Fibroblast of mammary gland (primary cell): ENCODE data around the gene KRTAP1-3.

Experiments used
- DNase-seq: peaks from one replicate; pipeline ENCODE4 v3.0.0-alpha.2; 2010; ENCODE audit warnings: low read depth
- H3K4me3 ChIP-seq: 2 replicates; pipeline ENCODE4 v1.5.1; 2011; ENCODE audit warnings: low read depth, mild to moderate bottlenecking, low read length, moderate library complexity; ENCODE audit not compliant: control insufficient read depth
- TF ChIP-seq, protein P1 (sequence below): conservative IDR thresholded peaks from 2 replicates; pipeline ENCODE4 v1.5.1; 2011; ENCODE audit warnings: low read depth, low read length, inconsistent platforms; ENCODE audit not compliant: control insufficient read depth, insufficient read depth

Gene KRTAP1-3

DNA sequence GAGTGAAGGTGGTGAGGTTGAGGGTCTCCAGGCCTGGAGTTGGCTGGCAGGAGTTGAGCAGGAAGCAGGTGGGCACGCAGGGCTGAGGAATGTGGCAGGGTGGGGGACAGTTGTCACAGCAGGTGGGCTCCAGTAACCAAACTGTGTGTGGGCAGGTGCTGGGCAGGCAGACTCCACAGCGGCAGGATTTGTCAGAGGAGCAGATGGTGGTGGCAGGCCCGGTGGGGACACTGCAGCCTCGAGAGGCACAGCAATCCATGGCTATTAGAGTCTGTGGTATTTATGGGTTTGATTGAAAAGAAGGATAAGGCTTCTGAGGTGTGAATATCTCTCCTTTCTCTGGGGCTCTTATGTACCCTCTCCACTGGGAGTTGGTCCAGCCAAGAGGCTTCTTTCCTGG lies 40.8 kb downstream of the KRTAP1-3 start, which contains the start of gene KRTAP3-3:
Gene KRTAP3-3, minus strand, starts transcription at position 326 of the 400 bp plus-strand sequence. Its CDS starts 67 bp downstream, at position 259.
- no peak for DNase-seq
- TF ChIP-seq, protein P1, sequence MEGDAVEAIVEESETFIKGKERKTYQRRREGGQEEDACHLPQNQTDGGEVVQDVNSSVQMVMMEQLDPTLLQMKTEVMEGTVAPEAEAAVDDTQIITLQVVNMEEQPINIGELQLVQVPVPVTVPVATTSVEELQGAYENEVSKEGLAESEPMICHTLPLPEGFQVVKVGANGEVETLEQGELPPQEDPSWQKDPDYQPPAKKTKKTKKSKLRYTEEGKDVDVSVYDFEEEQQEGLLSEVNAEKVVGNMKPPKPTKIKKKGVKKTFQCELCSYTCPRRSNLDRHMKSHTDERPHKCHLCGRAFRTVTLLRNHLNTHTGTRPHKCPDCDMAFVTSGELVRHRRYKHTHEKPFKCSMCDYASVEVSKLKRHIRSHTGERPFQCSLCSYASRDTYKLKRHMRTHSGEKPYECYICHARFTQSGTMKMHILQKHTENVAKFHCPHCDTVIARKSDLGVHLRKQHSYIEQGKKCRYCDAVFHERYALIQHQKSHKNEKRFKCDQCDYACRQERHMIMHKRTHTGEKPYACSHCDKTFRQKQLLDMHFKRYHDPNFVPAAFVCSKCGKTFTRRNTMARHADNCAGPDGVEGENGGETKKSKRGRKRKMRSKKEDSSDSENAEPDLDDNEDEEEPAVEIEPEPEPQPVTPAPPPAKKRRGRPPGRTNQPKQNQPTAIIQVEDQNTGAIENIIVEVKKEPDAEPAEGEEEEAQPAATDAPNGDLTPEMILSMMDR = no peak

DNA sequence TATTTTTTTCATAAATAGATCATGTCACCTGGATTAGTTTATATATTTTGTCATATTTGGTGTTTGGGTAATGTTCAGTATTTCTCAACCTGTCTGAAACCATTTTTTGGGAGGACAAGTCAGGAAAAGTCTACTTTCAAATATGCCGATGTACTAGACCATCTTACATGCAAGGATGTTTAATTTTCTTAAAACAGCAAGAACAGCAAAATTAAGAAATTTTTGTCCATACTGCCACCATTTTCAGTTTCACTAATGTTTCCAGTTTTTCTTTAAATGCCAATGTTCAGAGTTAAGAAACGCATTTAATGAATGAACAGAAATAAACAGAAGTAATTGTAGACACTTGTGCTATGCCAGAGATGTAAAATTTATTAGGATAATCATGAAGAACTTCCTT lies 41.6 kb downstream of the KRTAP1-3 start:
- TF ChIP-seq, protein P1 = no peak
- no peak overlapping the region for H3K4me3 ChIP-seq
- no peak for DNase-seq

More for the DNA sequence above, 40.8 kb downstream of the KRTAP1-3 start, which contains the start of gene KRTAP3-3:
- H3K4me3 ChIP-seq = no peak within 1 kb of the TSS

DNA sequence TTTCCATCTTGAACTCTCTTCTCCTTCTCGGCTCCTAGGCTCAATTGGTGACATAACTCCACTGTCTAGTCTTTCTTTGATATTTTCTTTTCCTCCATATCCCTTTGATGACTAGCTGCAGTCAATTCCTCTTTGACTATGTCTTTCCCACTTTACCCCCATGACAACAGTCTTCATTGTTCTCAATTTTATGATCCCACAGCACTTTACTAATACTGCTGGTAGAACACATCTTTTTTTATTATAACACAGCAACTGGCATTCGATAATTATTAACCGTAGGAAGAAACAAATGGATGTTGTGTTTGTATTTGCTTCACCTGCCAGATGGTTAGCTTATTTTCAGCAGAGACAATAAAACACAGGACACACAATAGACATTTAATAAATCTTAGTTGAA lies 42.0 kb downstream of the KRTAP1-3 start:
- TF ChIP-seq, protein P1 = no peak

DNA sequence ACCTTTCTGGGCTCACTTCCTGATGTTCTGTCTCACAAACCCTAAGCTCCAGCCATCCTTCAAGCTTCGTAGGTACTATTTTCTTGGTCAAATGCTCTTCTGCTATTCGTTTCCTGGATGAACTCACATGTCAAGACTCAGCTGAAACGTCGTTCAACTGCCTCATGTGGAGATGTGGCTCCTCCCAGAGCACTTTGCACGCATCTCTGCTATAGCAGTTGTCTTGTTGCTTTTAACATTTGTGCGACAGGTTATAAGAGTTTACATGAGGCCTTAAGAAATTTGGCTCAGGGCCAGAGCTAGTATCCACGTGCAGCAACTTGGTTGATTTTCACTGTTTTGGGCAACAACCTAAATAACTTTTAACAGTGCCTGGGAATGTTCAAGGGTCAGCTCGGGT lies 47.8 kb downstream of the KRTAP1-3 start:
- no peak for DNase-seq
- H3K4me3 ChIP-seq = no peak overlapping the region
- TF ChIP-seq, protein P1 = no peak

More for the DNA sequence above, 42.0 kb downstream of the KRTAP1-3 start:
- H3K4me3 ChIP-seq = no peak overlapping the region
- no peak for DNase-seq

DNA sequence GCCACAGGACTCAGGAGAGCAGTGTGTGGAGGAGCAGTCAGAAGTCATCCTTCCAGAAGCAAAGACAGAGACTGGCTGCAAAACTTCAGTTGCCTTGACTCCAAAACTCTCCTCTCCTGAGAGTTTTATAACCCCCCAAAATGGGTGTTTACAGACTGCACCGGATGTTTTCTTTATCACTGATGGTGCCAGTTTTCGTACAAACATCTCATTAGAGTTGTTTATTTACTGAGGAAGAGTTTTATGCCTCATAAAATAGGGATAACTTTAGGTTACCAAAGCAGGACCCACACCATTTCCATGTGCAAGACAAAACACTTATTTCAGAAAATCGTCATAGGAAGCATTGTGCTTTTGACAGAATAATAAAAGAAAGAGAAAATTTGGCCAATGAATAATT lies 50.4 kb downstream of the KRTAP1-3 start, which contains the start of gene KRT40:
Gene KRT40, minus strand, starts transcription at position 101 of the 400 bp plus-strand sequence. Its CDS starts 53 bp downstream, at position 48.
- DNase-seq = no peak
- H3K4me3 ChIP-seq = no peak within 1 kb of the TSS
- TF ChIP-seq, protein P1 = no peak
